ENCODE data around the gene STX18.
"Not testable (repeated sequence)": the region's sequence is repeated elsewhere in the genome, so short reads cannot be mapped to it uniquely, and the experiment has no call there.

STX18 gene

DNA sequence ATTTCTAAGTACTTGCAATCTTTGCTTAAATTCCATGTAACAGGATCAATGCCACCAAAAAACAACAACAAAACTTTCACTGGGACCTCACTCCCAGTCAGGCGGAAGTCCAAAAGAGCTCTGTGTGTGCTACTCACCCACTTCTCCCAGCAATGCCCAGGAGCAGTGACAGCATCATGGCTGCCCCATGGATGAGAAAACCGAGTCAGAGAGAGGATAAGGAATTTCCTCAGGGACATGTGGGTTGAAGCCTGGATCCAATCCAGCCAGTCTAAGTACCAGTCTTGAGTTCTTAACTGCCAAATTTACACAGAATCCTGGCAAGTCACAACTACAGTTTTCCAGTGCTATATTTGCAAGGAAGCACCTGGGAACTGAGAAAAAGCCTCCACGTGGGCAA is 64.5 kb downstream of the STX18 start:
- DNase-seq: no peak

DNA sequence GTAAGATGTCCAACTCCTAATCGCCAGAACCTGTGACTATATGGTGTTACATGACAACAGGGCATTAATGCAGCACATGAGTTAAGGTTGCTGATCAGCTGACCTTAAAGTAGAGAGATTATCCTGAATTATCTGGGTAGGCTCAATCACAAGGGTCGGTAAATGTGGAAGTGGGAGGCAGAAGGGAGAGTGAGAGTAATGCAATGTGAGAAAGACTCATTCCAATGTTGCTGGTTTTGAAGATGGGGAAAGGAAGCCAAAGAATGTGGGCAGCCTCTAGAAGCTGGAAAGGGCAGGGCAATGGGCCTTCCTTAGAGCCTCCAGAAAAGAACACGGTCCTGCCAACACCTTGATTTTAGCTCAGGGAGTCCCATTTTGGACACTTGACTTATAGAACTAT is 67.4 kb downstream of the STX18 start:
- DNase-seq: no peak

DNA sequence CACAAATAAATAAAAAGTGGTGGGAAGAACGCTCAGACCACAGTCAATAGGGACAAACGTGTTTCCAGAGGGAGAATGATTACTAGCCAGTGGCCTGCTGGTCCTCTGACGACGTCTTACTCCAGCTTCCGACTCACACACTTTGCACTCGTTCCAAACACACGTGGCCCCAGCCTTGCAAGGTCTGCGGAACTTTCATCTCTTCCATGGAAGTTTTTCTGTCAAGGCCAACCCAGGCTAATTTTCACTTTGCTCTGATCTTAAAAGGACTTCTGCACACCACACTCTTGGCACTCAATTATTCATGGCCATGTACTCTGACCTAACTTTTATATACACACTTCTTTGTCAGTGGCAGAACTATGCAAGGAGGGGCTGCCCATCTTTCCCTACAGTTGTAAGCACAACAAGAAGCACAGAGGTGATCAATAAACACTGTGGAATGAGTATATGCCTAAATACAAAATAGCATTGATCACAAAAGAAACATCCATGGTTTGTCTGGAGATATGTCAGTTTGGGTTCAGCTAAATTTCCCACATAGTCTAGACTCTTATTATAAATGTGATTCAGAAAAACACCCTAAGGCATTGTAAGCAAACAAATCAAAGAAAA is 69.4 kb downstream of the STX18 start:
- no peak for DNase-seq

DNA sequence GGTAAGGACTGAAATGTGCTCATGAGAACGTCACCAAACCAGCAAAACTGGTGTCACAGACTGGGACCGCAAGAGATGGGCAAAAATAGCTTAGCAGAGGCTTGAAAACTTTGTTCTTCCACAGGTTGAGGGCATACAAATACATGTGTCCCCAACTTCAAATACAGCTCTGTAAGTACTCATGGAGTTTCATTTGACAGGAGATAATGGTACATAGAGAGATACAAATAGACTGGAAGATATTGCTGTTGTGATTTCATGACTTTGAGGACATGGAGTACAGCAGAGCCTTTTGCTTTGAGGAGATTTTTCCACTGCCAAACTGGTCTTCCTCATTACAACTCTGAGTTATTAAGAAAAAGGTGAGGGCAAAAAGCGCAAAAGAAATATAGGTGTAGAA is 70.7 kb downstream of the STX18 start:
- no peak for DNase-seq

DNA sequence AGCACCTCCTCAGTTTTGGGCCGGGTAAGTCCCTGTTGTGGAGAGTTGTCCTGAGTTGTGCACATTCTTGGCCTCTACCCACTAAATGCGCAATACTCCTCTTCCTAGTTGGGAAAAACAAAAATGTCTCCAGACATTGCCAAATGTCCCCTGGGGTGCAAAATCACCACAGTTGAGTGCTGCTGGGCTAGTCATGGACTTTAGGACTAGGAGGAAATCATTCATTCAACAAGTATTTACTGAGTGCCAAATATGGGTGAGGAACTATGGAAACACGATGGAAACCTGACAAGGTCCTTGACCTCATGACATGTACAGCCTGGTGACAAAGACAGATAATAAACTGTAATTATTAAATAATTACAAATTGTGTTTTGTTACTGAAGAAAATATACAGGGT is 71.6 kb downstream of the STX18 start:
- DNase-seq: no peak

DNA sequence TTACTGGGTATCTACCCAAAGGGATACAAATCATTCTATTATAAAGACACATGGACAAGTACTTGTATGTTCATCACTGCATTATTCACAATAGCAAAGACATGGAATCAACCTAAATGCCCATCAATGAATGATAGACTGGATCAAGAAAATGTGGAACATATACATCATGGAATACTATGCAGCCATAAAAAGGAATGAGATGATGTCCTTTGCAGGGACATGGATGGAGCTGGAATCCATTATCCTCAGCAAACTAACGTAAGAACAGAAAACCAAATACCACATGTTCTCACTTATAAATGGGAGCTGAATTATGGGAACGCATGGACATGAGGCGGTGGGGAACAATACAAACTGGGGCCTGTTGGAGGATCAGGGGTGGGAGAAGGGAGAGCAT is 76.6 kb downstream of the STX18 start:
- not testable (repeated sequence) for DNase-seq

DNA sequence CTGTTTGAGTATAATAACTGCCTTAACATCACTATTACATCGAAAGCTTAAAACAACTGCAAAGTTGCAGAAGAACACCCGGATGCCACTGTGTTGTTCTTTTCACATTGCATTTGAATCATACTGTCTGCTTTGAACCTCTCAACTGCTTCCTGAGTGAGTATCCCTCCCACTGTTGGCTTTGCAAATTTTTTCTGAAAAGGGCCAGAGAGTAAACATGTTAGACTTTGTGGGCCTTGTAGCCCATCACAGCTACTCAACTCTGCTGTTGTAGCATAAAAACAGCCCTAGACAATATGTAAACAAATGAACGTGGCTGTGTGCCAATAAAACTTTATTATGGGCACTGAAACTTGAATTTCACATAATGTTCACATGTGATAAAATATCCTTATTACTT is 78.9 kb downstream of the STX18 start:
- DNase-seq: no peak

DNA sequence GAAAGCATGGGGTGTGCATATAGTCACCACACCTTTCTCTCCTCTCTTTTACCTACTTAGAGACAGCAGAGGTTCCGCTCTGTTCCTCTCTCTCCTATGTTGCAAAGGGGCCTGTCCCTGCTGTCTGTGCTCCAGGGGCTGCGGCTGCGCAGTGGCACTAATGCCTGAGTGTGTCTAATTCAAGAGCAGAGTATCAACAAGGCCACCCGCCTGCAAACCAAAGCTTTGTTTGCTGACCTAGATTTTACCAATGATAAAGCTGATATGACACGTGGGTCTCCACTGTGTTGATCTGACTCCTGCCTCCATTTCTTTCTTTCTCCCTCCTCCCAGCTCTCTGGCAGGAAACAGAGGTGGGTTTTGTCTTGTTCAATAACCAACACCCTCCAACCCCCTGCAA is 80.0 kb downstream of the STX18 start:
- DNase-seq: no peak

DNA sequence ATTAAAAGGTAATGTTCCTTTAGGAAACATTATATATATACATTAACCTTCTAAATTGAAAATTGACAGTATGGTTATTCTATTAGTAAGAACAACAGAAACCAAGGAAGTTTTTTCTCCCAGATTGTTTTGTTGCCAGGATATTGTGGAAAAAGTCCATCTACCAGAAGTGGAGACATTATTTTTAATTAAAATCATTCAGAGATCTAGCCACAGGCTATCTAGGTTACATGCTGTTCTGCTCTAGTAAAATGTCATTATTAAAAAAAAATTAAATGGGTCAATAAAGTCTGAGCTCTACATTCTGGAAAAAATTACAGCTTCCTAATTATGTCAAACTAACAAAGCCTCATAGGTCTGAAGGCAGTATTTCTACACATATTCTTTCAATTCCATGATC is 80.7 kb downstream of the STX18 start:
- DNase-seq: no peak

DNA sequence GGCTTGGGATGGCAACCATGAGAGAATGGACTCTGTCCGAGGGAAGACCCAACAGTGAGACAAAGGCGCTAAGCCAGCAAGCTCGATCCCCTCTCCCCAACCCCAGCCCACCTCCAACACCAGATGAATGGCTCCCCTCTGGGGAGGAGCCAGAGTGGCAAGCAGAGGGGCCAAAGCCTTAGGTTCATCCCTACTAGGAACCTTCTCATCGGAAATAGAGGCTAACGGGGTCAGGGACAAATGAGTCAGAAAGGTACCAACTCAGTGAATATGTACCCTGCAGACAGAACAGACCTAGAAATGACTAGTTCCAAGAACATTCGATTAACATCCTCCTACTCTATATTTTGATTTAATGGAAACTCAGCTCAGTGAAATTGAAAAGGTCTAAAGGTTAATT is 81.1 kb downstream of the STX18 start:
- DNase-seq: no peak

DNA sequence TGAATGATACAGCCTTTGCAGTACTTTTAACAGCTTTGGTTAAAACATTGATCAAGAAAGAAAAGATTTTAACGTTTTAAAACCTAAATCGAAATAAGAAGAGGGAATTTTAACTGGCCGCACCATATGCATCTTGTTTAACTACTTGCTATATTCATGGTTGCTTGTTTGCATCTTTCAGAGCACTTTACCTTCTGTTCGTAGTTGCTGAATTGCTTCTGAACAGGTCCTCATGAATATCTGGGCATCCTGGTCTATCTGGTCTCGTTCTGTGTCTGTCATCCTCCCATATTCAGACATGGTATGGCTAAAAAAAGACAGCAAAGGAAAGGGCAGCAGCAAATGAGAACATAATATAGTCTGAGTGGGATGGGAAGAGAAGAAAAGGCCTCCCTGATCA is 82.7 kb downstream of the STX18 start:
- no peak for DNase-seq

DNA sequence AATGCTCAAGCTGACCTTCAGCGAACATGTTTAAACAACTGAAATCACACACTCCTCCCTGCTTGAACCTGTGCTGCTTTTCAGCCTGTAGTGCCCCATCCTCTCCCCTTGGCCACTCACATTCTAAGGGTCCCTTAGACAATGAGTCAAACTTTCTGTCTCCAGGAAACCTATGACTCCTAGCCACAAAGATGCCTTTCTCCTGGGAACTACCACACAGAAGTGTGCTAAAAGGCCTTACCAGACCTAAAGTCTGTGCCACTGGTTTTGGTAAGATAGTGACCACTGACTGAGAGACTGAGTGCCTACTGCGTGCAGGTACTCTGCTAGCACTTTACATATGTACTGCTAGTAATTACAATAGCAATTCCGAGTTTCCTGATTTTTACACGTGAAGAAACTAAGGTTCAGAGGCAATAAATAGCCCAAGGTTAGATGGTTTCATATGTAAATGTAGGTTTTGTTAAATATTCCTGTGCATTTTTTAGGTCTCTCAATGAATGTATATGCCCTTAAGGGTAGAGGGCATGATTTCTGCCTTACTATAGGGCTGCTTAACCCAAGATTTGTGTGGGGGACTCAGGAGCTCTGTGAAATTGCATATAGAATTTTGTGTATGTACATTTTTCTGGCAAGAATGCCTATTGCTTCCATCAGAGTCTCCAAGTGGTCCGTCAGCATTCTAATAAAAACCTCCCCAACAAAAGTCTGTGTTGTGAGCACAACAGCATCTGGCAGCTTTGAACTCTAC is 83.9 kb downstream of the STX18 start:
- no peak for DNase-seq

DNA sequence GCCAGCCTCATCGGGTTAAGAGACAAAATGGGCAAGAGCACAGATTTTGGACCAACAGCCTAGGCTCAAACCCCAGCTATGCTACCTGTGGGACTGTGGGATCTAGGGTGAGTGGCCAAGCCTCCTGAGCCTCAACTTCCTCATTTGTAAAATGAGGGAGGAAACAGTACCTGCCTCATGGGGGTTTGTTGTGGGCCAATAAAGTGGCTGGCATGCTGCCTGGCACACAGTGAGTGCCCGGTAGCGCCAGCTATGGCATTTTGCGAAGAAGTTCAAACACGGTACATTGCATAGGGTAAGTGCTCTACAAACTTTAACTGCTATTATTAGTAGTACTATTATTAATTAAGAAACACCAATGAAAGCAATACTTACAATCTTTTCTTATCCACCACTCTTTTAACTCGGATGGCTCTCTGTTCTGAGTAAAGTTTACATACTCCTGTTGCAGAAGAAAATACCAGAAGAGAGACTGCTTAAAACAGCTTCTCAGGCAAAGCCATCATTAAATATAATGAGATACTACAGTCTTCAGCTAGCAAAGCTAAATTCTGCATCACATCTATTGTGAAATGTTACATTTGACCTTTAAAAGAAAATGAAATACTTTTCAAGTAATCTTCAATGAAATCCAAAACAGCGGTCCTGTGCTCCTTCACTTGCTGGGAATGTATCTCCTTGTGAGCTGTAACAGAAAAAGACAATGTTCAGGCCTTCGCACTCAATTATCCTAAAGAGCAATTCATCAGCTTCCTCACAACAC is 84.9 kb downstream of the STX18 start:
- DNase-seq: no peak

DNA sequence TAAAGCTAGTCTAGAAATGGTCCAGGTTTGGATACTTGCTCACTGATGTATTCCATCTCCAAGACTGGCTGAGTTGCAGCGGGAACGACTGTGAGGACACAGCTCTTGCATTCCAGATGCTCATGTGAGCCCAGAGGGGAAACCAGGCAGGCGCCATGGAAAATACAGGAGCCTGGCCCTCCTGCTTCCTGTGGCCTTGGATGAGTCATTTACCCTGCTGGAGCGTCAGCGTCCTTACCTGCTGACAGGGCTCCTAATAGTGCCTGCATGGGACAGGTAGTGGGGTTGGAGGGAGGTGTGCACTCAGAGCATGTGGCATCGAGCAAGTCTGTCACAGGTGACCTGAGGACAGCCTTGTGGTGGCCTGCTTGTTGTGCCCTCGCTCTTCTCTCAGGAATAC is 85.5 kb downstream of the STX18 start:
- no peak for DNase-seq

DNA sequence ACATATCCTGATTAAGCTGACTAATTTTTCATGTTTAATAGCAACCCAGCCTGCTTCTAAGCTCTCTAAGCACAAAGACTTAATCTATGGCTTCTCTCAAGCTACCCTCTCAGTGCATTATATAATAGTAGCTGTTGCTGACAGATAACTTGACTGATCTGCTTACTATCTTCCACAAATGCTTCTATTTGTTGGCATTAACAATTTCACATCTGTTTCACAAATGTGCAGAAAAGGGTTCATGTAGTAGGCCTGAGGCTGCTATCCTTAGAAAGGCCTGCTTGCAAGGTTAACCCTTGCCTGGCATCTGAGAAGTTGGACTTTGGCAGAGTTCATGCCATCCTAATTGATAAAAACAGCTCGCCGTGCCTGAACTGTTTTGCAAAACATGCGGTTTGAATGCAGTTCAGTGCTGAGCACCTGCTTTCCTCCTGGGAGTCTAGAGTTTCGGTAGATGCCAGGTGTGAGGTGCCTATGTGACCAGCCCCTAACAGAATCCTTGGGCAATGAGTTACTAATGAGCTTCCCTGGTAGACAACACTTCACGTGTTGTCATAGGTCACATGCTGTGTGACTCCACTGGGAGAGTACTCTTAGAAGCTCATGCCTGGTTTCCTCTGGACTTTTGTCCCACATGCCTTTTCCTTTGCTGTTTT is 86.5 kb downstream of the STX18 start:
- no peak for DNase-seq

DNA sequence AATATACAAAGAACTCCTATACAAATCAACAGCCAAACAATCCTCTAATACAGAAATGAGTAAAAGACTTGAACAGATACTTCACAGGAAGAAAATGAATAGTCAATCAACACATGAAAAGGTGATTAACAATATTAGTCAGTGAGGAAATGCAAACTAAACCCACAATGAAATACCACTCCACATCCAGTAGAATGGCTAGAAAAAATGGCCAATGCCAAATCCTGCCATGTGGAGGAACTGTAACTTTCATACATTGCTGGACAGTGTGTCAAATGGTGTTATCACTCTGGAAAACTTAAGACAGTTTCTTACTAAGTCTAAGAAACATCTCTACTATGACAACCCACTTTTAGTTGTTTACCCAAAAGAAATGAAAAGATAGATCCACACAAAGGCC is 95.4 kb downstream of the STX18 start:
- DNase-seq: no peak

DNA sequence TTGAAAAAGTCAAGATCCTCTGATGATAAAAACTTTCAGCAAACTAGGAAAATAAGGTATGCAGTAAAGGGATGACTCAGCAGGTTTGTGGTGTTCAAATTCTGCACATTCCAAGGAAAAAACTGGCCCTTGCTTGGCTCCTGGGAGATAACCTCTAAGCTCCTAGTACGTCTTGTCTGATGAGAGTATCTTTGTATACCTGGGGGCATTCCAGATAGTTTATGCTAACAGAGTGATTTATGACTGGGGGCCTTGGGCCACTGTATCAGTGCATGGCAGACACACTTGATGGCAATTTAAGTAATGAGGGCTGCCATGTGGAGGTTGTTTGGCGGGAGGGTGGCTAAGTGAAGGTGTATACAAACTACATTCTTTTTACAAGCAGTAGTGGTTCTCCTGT is 98.0 kb downstream of the STX18 start:
- no peak for DNase-seq

DNA sequence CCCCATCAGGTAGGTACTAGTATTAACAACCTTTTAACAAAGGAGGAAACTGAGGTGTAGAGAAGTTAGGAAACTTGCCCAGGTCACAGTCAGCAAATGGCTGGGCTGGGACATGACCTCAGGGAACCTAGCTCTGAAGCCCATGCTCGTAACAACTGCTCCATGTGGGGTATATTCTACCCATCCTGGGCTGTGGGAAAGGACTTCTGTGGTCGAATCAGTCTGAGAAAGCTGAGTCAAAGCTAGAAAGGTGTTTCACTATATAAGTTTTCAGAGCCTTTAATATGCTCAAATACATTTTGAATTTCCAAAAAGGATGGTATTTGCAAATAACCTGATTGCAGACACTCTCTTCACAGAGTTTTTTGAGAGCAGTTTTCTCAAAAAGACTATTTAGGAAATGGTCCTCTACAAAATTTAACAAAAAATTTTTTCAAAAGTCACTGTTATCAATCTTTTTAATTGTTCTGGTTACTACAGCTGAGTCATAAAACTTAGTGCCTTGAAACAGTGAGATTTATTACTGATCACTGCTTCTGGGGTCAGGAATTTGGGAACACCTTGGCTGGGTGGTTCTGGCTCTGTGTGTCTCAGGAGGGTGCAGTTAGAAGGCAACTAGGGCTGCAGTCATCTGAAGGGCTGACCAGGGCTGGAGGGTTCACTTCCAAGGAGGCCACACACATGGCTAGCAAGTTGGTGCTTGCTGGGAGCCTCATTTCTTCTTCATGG is 101.4 kb downstream of the STX18 start:
- DNase-seq: no peak

DNA sequence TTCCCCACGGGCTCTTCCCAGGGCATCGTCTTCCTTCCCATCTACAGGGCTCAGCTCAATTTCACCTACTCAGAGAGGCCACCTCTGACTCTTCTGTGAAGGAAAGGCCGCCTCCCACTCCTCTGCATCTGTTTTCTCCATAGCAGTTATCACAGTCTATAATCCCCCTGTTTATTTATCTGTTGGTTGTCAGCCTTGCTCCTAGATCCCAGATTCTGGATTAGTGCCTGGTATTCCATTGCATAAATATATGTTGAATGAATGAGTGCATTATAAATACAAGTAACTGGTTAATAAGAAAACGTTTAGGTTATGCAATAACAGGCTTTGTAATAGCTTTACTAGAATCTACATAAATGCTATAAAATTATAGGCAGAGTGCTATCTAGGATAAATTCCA is 102.1 kb downstream of the STX18 start:
- no peak for DNase-seq

DNA sequence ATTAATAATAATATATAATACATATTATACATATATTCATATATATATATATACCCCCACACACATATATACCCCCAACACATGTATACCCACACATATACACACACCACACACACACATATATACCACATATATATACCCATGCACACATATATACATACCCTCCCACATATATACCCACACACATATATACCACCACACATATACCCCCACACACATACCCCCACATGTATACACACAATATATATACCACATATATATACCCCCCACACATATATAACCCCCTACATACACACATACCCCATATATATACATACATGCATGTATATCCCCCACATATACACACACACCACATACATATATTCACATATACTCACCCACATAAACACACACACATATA is 103.0 kb downstream of the STX18 start:
- no peak for DNase-seq

DNA sequence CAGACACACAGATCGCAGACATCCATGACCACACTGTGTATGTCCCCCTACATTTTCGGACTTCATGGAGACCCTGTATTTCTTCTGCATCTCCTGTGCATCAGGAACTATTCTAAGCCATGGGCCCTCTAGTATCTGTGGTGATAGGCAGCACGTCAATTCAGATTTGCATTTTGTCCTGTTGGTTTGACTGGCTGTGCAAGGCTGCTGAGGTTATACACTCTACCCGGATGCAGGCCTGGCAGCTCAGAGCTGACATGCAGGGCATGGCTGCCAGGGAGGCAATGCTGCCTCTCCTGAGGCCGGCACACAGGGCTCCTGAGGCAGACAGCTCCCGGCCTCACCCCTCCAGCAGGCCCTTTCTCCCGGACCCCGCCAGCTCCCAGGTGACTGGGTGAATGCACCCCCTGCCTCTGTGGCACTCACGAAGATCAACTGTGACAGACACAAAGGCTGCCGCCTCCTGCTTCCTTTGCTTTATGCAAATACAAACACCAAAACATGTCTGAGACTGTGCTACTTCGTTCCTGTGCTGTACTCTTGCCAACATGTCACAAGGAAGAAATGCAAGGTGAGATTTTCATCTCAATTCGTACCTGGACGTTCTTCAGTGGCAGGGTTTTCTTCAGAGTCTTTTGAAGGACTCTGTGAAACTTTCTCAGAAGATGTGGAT is 103.9 kb downstream of the STX18 start:
- no peak for DNase-seq

DNA sequence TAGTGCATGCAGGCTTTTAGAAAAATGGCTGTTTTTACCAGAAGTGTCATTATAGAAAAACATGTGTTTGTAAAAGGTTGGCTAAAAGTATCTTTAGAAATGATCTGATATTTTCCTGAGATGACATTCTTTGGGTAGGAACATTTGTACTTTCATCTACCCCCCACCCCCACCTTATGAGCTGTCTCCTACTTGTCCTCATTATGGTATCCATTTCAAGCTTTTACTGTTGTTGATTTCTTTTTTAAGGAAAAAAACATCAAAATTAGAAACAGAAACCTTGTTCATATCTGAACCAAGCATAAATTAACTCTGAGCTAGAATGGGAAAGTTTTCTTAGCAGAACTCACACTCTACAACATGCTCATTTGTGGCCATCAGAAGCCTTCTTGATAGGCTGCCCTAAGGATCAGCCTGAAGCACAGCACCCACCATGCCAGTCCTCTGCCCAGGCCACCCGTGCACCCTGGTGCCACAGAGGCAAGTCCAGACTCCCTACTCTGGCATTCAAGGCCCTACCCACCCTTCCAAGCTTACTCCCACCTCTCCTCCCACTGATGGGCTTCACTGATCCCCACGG is 105.5 kb downstream of the STX18 start:
- DNase-seq: no peak

Data from NCI-H2227 treated with DMSO at 0.1 percent for 48 hours (cell line).